Stimulated activated CD8-positive, alpha-beta memory T cell treated with anti-CD3 and anti-CD28 coated beads, Interleukin-2, amount 100 ng/mL, for 1 hour (primary cell): Measurements from ENCODE around the gene C3orf49.

Experiments
- DNase-seq, 2 donors: peaks; one replicate each; pipeline ENCODE4 v3.0.0-alpha.2; 2020; ENCODE audit warnings: low read depth in 2 of 2

C3orf49 gene, protein sequence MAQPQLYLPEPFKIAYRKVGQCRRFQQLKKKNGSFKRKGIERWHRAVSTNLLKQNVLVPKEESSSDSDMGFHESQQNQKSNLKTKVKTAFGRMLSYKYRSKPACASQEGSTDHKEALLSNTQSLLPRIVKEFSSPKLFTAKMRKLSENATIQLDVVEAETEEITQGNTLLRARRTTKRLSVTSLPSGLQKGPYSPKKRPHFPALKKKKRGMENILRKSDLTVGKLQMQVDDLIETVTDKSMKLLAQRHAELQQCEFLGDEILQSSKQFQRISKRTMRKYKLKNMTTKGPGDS

GRCh38 chr3:63819151-63819398, at the start of gene C3orf49:
C3orf49 (plus strand) TSS chr3:63819299; CDS start chr3:63819472, 173 bp downstream.
- no peak for DNase-seq

- no peak for DNase-seq
Measured at GRCh38 chr3:63774781-63775180, 44.3 kb upstream of the C3orf49 start.

- no peak for DNase-seq
Measured at GRCh38 chr3:63779227-63779626, 39.9 kb upstream of the C3orf49 start.

DNA sequence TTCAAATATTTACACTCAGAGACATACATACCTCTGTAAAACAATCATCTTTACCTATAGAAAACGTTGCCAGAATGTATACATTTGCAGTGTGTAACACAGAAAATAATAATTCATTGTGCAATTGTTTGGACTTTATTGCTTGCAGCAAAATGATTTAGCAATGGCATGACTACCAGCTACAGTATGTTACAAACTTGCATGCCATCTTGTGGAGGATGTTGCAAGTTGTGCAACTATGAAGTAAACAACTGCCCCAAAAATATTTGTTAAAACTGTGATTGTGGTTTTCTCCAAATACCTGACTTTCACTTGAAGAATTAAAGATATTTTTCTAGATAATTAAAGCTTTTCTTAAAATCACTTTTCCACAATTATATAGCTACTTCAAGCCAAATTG, 27.1 kb upstream of the C3orf49 start:
- DNase-seq, result no peak

DNA sequence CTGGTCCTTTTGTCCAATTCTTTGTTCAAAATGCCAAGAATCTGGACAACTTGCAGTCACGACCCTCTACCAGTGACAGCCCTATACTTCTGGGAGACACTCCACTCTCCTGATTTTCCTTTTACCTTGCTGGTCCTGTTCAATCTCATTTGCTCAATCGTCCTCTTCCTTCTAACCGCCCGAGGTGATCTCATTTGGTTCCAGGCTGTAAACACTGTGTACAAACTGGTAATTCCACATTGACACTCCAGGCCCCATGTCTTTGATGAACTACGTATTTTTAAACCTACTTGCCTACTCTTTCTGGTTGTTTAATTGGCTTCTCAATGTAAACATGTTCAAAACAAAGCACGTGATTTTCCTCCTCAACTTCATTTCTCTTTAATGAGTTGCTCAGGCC, 23.7 kb upstream of the C3orf49 start:
- DNase-seq, result no peak

DNA sequence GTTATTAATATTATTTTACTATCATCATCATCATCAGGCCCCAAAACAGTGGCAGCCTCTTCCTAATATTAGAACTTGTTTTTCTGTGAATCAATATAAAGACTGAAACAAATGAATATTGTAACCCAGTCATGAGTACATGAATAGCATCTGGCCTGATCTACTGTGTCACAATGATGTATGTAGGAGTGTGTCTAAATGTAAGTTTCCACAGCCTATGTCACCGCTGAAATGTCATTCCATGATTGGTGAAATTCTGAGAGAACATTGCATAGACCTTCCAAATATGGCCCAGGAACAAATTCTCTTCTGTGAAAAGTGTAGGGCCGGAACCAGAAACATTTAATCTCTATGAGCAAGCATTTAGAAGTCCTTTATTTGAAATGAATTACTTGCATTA, 20.6 kb upstream of the C3orf49 start:
- no peak for DNase-seq

GRCh38 chr3:63798949-63799348, 20.1 kb upstream of the C3orf49 start:
- DNase-seq, result no peak

DNA sequence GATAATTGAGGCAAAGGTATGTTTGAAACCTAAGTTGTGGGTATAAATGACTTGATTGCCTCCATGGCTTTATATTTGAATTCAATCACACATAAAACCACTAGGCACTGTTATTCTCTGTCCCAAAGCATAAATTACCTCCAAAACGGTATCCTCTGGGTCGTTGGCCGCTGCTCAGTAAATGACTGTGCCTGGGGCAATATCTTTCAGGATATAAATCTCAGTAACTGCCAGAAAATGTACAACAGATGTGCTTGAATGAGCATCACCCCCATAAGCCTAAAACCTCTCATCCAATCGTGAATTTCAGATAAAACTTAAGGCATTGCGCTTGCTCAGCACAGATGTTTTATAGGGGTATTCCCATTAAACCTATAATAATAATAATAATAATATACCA, 19.0 kb upstream of the C3orf49 start:
- no peak for DNase-seq

GRCh38 chr3:63803911-63804310, 15.2 kb upstream of the C3orf49 start:
- DNase-seq, result no peak

DNA sequence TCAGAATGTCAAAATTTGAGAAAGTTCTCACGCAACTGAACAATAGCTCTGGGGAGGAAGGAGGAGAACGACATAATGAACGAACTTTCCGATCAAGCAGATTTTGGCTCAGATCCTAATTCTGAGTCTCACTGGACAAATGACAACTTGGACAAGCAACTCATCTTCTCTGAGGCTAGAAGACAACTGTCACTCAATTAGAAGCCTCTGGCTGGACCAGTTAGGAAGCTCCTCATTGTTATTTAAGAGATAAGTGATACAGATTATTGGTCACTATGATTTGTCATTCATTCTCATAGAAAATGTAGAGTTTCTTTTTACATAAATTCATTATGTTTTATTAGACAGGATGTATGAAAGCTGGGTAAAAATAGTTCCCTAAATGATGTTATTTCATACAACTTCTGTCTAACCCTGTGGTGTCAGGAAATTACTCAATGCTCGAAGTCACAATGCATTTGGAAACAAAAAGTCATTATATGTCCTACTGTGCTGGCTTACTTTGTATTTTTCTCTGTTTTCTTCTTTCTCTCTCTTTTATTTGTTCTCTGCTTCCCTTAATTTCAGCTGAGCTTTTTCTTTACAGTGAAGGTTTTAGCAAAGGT, 11.0 kb upstream of the C3orf49 start:
- no peak for DNase-seq

DNA sequence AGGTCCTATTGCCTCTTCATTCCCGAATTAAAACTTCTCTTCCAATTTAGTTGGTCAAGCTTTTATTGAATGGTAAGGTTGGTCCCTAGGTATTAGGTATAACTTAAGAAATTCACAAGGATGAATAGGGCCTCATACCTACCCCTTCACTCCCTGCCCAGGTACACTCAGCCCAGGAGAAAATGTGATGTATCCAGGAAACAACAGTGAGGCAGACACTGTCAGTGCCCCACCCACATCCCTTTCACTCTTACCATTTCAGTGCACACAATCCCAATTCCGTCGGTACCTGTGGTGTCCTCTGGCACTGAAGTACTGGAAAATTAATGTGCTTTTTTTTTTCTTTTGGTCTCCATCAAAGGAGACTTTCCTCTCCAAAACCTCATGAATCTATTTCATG, 10.5 kb upstream of the C3orf49 start:
- no peak for DNase-seq

- DNase-seq, result no peak
Measured at GRCh38 chr3:63809607-63810006, 9.5 kb upstream of the C3orf49 start.

DNA sequence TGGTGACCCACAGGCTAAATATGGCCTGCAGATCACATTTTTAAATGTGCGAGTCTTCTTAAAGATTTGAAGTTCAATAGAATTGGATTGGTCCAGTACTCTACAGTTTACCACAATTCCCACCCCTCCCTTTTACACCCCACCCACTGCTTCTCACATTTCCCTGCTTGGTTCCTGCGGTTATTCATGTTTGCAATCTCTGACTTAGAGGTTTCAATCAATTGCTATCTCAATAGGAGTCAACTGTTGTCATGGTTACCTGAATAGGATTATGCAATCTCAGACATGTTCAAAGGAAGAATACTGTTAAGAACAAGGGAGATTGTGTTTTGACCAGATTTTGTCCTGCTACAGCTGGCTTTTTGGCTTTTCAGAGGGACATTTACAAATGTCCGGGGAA, 4.9 kb upstream of the C3orf49 start:
- DNase-seq, result no peak

- DNase-seq, result no peak
Measured at GRCh38 chr3:63817225-63817624, 1.9 kb upstream of the C3orf49 start.

DNA sequence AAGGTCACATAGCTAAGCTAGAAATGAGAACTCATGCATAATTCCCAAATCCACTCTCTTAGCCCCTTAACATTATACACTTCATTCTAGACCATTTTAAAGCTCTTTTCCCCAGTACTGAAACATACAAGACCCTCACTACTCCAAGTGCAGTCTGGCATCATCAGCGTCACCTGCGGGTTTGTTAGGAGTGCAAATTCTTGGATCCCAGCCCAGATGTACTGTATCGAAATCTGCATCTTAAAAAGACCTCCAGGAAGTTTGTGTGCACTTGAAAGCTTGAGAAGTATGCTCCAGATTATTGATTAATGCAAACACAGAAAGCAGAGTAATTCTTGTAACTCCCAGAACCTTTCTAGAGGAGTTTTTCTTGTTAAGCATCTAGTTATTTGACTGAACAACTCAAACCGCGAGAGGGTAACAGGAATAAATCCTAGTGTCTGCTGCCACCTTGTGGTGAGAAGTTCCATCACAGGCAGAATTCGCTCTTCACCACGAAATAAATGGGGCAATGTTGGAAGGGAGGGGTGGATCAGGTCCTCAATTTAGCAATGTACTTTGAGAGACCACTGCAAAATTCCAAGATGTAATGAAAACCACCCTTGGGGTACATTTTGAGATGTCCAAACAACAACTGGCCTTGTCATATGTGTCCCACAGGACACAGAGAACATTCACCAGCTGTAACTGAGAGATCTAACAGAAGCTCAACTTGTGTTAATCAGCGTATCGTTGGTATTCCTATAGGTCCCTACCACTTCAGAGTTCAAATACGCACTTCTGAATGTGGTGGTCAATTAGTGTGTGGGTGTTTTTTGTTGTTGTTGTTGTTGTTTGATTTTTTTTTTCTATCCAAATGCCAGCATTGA, 583 bp upstream of the C3orf49 start:
- DNase-seq, result peak; percentile 22 to 26

DNA sequence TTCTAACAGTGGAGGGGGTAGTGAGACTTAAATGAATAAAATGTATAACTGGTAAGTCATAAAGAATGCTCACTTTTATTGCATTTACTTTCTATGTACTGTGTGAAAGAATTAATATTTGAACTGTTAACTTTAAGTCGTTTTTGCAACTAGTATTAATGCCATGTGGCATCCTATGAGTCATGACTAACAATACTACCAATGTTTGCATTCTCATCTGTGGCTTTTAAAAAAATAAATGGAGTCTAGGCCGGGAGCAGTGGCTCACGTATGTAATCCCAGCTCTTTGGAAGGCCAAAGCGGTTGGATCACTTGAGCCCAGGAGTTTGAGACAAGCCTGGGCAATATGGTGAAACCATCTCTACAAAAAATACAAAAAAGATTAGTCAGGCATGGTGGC, 5.2 kb downstream of the C3orf49 start:
- no peak for DNase-seq

DNA sequence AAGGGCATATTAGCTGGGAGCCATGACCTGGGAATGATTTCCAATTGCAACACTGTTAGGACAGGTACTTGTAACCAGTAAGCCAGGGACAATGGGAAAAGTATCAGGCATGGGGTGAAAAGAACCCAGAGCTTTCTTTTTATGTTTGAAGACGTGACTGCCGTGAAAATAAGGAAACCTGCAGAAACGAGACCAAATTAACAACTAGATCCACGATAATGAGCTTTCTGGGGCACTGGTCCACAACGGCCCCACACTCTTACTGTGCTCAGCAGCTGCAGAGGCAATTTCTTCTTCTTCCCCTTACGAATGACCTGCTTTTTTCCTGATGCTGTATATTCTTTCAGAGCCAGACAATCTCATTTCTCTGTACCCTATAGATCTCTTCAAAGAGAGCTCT, 11.4 kb downstream of the C3orf49 start:
- DNase-seq, result no peak

DNA sequence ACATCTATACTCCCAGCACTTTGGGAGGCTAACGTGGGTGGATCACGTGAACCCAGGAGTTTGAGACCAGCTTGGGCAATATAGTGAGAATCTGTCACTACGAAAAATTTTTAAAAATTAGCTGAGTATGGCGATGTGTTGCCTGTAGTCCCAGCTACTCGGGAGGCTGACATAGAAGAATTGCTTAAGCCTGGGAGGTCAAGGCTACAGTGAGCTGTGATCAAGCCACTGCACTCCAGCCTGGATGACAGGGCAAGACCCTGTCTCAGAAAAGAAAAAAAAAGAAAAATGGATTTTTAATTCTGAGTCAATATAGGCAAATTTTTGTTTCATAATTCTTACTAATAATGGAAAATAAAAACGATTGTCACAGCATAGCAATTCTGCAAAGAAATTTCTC, 13.3 kb downstream of the C3orf49 start:
- DNase-seq, result no peak

DNA sequence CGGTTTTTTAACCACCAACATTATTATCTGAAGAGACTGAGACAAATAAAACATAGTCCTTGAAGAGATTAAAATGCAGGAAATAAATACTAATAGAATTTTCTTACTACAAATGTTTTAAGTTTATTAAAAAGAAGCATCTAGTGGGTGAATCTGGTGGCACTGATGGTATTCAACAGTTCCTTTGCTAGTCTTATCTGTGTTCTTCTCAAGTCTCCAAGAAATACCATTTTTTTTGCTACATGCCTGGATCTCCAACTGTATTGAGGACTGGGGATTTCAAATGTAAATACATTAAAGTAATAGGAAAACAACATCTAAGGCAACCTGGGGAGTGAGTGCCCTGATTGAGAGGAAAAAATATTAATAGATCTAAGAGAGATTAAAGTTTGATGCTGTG, 22.6 kb downstream of the C3orf49 start:
- no peak for DNase-seq

- DNase-seq, result no peak
Measured at GRCh38 chr3:63842127-63842526, 23.0 kb downstream of the C3orf49 start.

GRCh38 chr3:63845215-63845614, 26.1 kb downstream of the C3orf49 start:
- DNase-seq, result no peak

GRCh38 chr3:63847718-63848450, 28.8 kb downstream of the C3orf49 start:
- no peak for DNase-seq
